Measurements from ENCODE around the gene C2orf92. TPM values are rescaled to one million over a fixed set of nuclear protein-coding genes. Genes with fewer than 3 reads are reported as not detected.

The C2orf92 gene
- total RNA-seq, 1 donor from 2014 or later, result 14.4 TPM

DNA sequence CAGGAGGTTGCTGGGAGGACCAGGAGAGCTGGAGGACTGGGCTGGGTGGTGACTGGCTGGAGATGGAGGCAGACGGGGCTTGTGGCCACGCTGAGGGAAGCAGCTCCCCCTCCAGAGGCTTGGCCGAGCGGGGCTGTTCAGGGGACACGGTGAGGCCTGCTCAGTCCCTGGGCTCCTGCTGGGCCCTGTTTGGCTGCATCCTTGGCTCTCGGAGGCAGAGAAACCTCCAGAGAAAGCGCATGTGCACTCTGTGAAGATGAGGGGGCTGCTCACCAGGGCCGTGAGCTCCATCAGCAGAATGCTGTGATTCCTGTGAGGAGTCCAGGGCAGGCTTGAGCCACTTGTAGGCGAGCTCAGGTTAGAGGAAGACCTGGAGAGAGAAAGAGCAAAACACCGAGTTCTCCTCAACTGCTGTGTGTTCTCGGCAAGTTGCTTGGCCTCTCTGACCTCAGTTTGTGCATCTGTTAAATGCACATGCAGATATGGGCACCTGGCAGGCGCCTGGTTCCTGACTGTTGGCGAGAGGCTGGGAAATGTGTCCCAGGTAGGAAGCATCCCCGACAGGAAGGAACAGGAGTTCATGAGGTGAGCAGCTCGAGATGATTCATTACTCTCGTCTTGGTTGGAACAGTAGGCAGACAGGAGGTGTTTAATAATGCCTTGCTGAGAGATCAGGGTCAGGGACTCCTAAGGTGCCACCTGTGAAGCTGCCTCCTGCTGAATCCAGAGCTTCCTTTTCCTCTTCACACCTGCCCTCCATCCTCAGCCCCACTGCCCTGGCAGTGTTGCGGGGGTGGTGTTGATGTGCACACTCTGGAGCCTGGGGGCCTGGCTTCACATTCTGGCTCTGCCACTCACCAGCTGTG is 44.8 kb downstream of the C2orf92 start:
- no peaks in the 10 kb centered on the region for H3K9me3 ChIP-seq
- peak overlapping the region; percentile 31 for H3K4me3 ChIP-seq
- intact Hi-C loops (cut with DNase I), result no loop called here
- peak overlapping the region; percentile 63 for H3K27ac ChIP-seq
- no peaks in the 10 kb centered on the region for H3K27me3 ChIP-seq
- peak; percentile 58 for DNase-seq
- TF ChIP-seq, protein P1, sequence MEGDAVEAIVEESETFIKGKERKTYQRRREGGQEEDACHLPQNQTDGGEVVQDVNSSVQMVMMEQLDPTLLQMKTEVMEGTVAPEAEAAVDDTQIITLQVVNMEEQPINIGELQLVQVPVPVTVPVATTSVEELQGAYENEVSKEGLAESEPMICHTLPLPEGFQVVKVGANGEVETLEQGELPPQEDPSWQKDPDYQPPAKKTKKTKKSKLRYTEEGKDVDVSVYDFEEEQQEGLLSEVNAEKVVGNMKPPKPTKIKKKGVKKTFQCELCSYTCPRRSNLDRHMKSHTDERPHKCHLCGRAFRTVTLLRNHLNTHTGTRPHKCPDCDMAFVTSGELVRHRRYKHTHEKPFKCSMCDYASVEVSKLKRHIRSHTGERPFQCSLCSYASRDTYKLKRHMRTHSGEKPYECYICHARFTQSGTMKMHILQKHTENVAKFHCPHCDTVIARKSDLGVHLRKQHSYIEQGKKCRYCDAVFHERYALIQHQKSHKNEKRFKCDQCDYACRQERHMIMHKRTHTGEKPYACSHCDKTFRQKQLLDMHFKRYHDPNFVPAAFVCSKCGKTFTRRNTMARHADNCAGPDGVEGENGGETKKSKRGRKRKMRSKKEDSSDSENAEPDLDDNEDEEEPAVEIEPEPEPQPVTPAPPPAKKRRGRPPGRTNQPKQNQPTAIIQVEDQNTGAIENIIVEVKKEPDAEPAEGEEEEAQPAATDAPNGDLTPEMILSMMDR (IDR thresholded peaks at IDR 0.05), result no peak
- no peaks in the 10 kb centered on the region for H3K36me3 ChIP-seq
- H3K4me1 ChIP-seq, result no peaks in the 10 kb centered on the region
- ATAC-seq, result no peak

DNA sequence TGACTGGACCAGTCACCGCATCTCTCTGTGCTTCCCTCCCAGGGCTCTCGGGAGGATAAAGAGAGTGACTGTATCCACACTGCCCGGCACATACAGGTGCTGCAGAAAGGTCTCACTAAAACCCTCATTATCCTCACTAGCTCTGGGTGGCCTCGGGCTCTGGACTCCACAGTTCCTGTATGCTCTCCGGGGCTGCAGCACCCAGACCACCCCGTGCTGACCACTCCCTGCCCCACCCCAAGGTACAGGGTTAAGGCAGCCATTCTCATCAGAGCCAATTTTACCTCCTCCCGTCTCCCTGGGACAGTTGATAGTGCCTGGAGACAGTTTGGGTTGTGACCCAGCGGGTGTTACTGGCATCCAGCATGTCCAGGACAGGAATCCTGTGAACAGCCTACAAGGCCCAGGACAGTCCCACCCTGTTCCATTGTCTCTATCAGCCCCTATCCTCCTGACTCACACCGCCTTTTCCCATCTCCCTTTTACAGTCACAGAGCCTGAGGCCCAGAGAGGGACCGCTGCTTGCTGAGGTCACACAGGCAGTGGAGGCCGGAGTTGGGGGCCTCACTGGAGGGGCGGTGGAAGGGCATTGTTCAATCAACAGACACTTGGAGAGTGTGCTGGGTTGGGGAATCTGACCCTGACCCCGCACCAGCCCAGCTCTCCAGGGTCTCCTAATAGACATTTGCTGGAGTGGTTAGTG is 45.6 kb downstream of the C2orf92 start:
- H3K36me3 ChIP-seq, result no peaks in the 10 kb centered on the region
- intact Hi-C loops (cut with DNase I), result no loop called here
- ATAC-seq, result no peak
- H3K4me1 ChIP-seq, result no peaks in the 10 kb centered on the region
- TF ChIP-seq, protein P1 (IDR thresholded peaks at IDR 0.05), result no peak
- peak overlapping the region; percentile 24 for H3K27ac ChIP-seq
- peak; percentile 52 for DNase-seq
- H3K9me3 ChIP-seq, result no peaks in the 10 kb centered on the region
- peak overlapping the region; percentile 31 for H3K4me3 ChIP-seq
- no peaks in the 10 kb centered on the region for H3K27me3 ChIP-seq

DNA sequence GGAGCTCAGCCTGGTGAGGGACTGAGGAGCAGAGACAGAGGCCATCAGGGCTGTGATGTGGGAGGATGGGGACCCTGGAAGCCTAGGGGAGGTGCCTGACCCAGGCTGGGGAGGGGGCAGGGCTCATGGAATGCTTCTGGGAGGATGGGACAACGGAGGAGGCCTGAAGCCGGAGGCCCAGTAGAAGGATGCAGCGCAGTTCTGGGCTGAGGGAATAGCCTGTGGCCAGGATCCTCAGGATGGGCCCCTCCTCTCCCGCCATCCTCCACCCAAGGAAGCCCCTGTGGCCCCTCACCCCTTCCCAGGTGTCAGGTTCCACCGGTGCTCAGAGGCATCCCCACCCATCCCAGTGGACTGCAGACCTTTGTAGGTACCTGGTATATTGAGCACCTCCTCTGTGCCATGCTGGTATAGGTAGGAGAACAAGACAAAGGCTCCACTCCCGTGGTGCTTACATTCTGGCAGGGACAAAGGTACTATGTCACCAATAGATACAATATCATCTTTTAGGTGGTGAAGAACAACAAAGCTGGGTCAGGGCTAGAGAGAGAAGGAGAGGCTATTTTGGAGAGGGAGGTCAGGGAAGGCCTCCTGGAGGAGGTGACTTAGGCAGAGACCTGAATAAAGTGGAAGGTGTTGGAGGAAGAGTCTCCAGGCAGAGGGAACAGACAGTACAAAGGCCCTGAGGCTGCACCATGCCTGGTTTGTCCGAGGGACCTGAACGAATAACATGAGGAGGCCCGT is 46.6 kb downstream of the C2orf92 start:
- no peak overlapping the region for H3K27ac ChIP-seq
- ATAC-seq, result no peak
- H3K36me3 ChIP-seq, result no peaks in the 10 kb centered on the region
- peak; percentile 49 for DNase-seq
- no peak overlapping the region for H3K4me3 ChIP-seq
- intact Hi-C loops (cut with DNase I), result no loop called here
- H3K4me1 ChIP-seq, result no peaks in the 10 kb centered on the region
- no peaks in the 10 kb centered on the region for H3K9me3 ChIP-seq
- TF ChIP-seq, protein P1 (IDR thresholded peaks at IDR 0.05), result no peak
- no peaks in the 10 kb centered on the region for H3K27me3 ChIP-seq

DNA sequence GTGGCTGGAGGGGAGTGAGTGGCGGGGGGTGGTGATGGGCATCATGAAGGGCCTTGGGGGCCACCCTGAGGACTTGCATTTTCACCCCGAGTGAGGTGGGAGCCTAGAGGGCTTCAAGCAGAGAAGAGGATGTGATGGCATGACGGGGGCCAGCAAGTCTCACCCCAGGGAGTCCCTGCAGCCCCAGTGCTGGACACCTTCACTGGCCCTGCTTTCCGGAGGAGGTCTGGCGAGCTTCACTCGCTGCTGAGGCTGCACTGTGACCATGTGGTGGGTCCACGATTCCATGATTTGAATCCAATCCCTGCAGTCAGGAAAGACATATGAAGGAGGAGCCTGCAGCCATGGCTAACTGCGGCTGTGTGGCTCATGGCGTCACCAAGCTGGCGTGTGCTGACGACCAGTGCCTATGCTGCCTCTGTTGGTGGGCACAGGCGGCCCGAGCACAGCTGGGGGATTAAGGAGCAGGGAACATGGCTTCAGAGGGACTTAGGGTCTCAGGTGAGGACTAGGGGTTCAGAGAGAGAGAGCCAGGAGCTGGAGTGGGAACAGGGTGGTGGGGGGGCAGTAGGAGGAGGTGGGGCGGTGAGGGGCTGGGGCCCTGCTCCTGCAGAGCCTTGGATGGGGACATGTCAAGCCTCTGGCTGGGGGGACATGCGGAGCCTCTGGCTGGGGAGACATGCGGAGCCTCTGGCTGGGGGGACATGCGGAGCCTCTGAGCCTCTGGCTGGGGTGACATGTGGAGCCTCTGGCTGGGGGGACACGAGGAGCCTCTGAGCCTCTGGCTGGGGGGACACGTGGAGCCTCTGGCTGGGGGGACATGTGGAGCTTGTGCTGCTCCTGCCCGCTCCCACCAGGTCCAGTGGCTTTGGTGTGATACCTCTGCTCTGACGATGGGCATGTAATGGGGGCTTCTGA is 47.4 kb downstream of the C2orf92 start:
- Histone ChIP-seq H3K36me3 (no peaks in the 10 kb centered on the region), H3K27me3 (no peaks in the 10 kb centered on the region), H3K27ac (no peak overlapping the region), H3K4me1 (no peaks in the 10 kb centered on the region), H3K9me3 (no peaks in the 10 kb centered on the region), H3K4me3 (no peak overlapping the region)
- ATAC-seq (no peak), DNase-seq (peak; percentile 52)
- intact Hi-C loops (cut with DNase I), result no loop called here
- TF ChIP-seq, protein P1 (IDR thresholded peaks at IDR 0.05), result no peak

DNA sequence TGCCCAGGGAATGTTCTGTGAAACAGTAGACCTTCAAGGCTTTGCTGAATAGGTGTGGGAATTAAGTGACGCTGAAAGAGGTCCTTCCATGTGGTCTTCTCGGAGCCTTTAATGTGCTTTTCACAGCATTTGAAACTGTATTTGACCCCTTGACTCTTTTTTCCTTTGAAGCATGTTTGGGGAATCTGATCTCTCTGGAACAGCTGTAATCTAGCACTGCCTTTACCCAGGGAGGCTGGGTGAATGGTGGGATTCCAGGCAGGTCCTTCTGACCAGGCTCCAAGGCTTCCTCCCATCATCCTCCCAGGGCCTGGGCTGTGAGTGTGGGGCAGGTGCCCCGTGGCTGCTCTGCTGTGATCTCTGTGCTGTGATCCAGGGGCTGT is 48.1 kb downstream of the C2orf92 start:
- TF ChIP-seq, protein P1 (IDR thresholded peaks at IDR 0.05), result no peak
- Histone ChIP-seq H3K4me3 (no peak overlapping the region), H3K27ac (no peak overlapping the region), H3K9me3 (no peaks in the 10 kb centered on the region), H3K27me3 (no peaks in the 10 kb centered on the region), H3K36me3 (no peaks in the 10 kb centered on the region), H3K4me1 (no peaks in the 10 kb centered on the region)
- ATAC-seq, result no peak
- no peak for DNase-seq
- intact Hi-C loops (cut with DNase I), result no loop called here

All from upper lobe of right lung (tissue), 1 donor.